Measurements from ENCODE around the gene UQCRQ.

The UQCRQ gene

GRCh38 chr5:132866342-132867045 lies at the start of gene UQCRQ, which contains the start of gene GDF9:
UQCRQ (plus strand) TSS chr5:132866642; CDS start chr5:132866882, 240 bp downstream.
GDF9 (minus strand) TSS chr5:132866469; CDS start chr5:132864533, 1,936 bp downstream.
- DNase-seq = peak; percentile 99

GRCh38 chr5:132817011-132817410 lies 49.4 kb upstream of the UQCRQ start:
- DNase-seq = no peak

- DNase-seq = no peak
Observed at GRCh38 chr5:132819468-132819867, 47.0 kb upstream of the UQCRQ start.

- peak; percentile 73 for DNase-seq
Observed at GRCh38 chr5:132820162-132820754, 46.2 kb upstream of the UQCRQ start.

GRCh38 chr5:132821350-132821749 lies 45.1 kb upstream of the UQCRQ start:
- DNase-seq = no peak

- no peak for DNase-seq
Observed at GRCh38 chr5:132821791-132822190, 44.7 kb upstream of the UQCRQ start.

GRCh38 chr5:132822650-132823480 lies 43.6 kb upstream of the UQCRQ start:
- DNase-seq = no peak

- DNase-seq = no peak
Observed at GRCh38 chr5:132823481-132824050, 42.9 kb upstream of the UQCRQ start.

- no peak for DNase-seq
Observed at GRCh38 chr5:132824426-132824825, 42.0 kb upstream of the UQCRQ start.

- DNase-seq = no peak
Observed at GRCh38 chr5:132825033-132825833, 41.2 kb upstream of the UQCRQ start.

- no peak for DNase-seq
Observed at GRCh38 chr5:132825834-132826391, 40.5 kb upstream of the UQCRQ start.

- no peak for DNase-seq
Observed at GRCh38 chr5:132826424-132827082, 39.9 kb upstream of the UQCRQ start.

GRCh38 chr5:132827943-132828673 lies 38.3 kb upstream of the UQCRQ start:
- no peak for DNase-seq

- no peak for DNase-seq
Observed at GRCh38 chr5:132828846-132829494, 37.5 kb upstream of the UQCRQ start.

GRCh38 chr5:132829742-132830435 lies 36.6 kb upstream of the UQCRQ start:
- DNase-seq = peak; percentile 30

- no peak for DNase-seq
Observed at GRCh38 chr5:132830436-132831094, 35.9 kb upstream of the UQCRQ start, which contains the start of gene SHROOM1. SHROOM1 (minus strand) TSS chr5:132830647; CDS start chr5:132826140, 4,507 bp downstream.

- DNase-seq = no peak
Observed at GRCh38 chr5:132831095-132831860, 35.2 kb upstream of the UQCRQ start.

GRCh38 chr5:132832612-132833011 lies 33.8 kb upstream of the UQCRQ start:
- DNase-seq = no peak

Measured in DMS 273 treated with DMSO at 0.1 percent for 48 hours (cell line).